MCF 10A (cell line): ENCODE data around the gene TAF1D. TPM values are rescaled to one million over a fixed set of nuclear protein-coding genes. Genes with fewer than 3 reads are reported as not detected.
A peak's percentile ranks its signal among the peaks of the same experiment; 100 is the strongest.

Experiments
- BruUV-seq: library from RNA; stranded (reverse); fragments of 400-500 nt; replicated peaks from 2 replicates; lab custom pipeline; 2021; lab: Mats Ljungman, UMichigan
- CTCF ChIA-PET: fragments of 300-600 bp; sonication (Branson Sonifier 250); formaldehyde crosslinking; extraction: SDS; loops from one replicate; lab custom pipeline; 2021; ENCODE audit warnings: antibody characterized with exemption, inconsistent platforms; lab: Yijun Ruan, JAX
- POLR2A ChIA-PET: fragments of 300-600, 350-650 bp; sonication (Branson Sonifier 250); formaldehyde crosslinking; extraction: SDS; loops from one replicate; lab custom pipeline; 2020; ENCODE audit warnings: antibody characterized with exemption, inconsistent platforms; lab: Yijun Ruan, JAX
- DNase-seq: peaks from one replicate; pipeline ENCODE4 v3.0.0-alpha.2; 2018; ENCODE audit not compliant: unreplicated experiment
- H3K27ac Mint-ChIP-seq: one replicate; pipeline ENCODE4 v1.8.0; 2022; ENCODE audit warnings: mild to moderate bottlenecking, low read depth, mixed read lengths; ENCODE audit not compliant: unreplicated experiment
- H3K27me3 Mint-ChIP-seq: one replicate; pipeline ENCODE4 v1.8.0; 2022; ENCODE audit warnings: mixed read lengths; ENCODE audit not compliant: insufficient read depth, unreplicated experiment
- H3K36me3 Mint-ChIP-seq: one replicate; pipeline ENCODE4 v1.8.0; 2022; ENCODE audit warnings: mild to moderate bottlenecking, moderate library complexity, mixed read lengths; ENCODE audit not compliant: insufficient read depth, unreplicated experiment
- H3K4me1 Mint-ChIP-seq: one replicate; pipeline ENCODE4 v1.8.0; 2022; ENCODE audit warnings: mixed read lengths; ENCODE audit not compliant: insufficient read depth, unreplicated experiment
- H3K4me3 Mint-ChIP-seq: one replicate; pipeline ENCODE4 v1.8.0; 2022; ENCODE audit warnings: mild to moderate bottlenecking, moderate library complexity, mixed read lengths; ENCODE audit not compliant: unreplicated experiment
- H3K9me3 Mint-ChIP-seq: one replicate; pipeline ENCODE4 v1.8.0; 2022; ENCODE audit warnings: mixed read lengths; ENCODE audit not compliant: unreplicated experiment
- CTCF ChIP-seq: fragments of 200-600 bp; IDR thresholded peaks from one replicate; pipeline ENCODE4 v1.8.0; 2022; ENCODE audit warnings: antibody characterized with exemption, mild to moderate bottlenecking; ENCODE audit not compliant: unreplicated experiment
- intact Hi-C: fragments of 100-400 bp; cut with micrococcal nuclease; formaldehyde crosslinking; loops from 2 replicates; pipeline ENCODE4 v1.14.1; 2022
- total RNA-seq: library from RNA; stranded (reverse); gene quantifications from 2 replicates; pipeline ENCODE4 v1.2.3, GENCODE V29; 2022

The TAF1D gene
- total RNA-seq, 1 experiment from 2014 or later: 212 TPM

- peak; percentile 23 for DNase-seq
- no peak overlapping the region for H3K4me3 Mint-ChIP-seq
- intact Hi-C loops: loop anchor here (1.0 kb wide), 1 partner anchor 8 kb away; no protein-coding TSS in a partner anchor
- H3K27ac Mint-ChIP-seq: no peak overlapping the region
- ChIA-PET POLR2A (interaction anchor here (1.1 to 9.2 kb wide), 2 partner anchors 10 to 11 kb away, joined by 4 to 123 read pairs; partner anchors contain the start of genes C11orf54 and TAF1D), CTCF (interaction anchor here (0.9 kb wide), 2 partner anchors 13 to 494 kb away, joined by 3 to 4 read pairs; partner anchors contain the start of genes C11orf54 and TAF1D)
- no peaks in the 10 kb centered on the region for H3K4me1 Mint-ChIP-seq
- no peaks in the 10 kb centered on the region for H3K27me3 Mint-ChIP-seq
- H3K9me3 Mint-ChIP-seq: no peaks in the 10 kb centered on the region
- no TSS peak for BruUV-seq
- peaks cover 98% of the 10 kb centered on the region for H3K36me3 Mint-ChIP-seq
- TF ChIP-seq CTCF: no peak
Observed at GRCh38 chr11:93728792-93729128, 12.5 kb downstream of the TAF1D start.

GRCh38 chr11:93727985-93728791 is 13.1 kb downstream of the TAF1D start:
- CTCF ChIA-PET: interaction anchor here (0.9 kb wide), 2 partner anchors 13 to 494 kb away, joined by 3 to 4 read pairs; partner anchors contain the start of genes C11orf54 and TAF1D
- TSS peak; percentile 1 for BruUV-seq
- intact Hi-C loops: loop anchor here (1.0 kb wide), 1 partner anchor 8 kb away; no protein-coding TSS in a partner anchor
- Mint-ChIP-seq H3K27ac (no peak overlapping the region), H3K9me3 (no peaks in the 10 kb centered on the region), H3K27me3 (no peaks in the 10 kb centered on the region), H3K36me3 (peaks cover 95% of the 10 kb centered on the region), H3K4me3 (no peak overlapping the region), H3K4me1 (no peaks in the 10 kb centered on the region)
- DNase-seq: peak; percentile 27
- no peak for TF ChIP-seq CTCF
- POLR2A ChIA-PET: interaction anchor here (1.1 to 9.2 kb wide), 4 partner anchors 9 to 56 kb away, joined by 4 to 123 read pairs (median 4); partner anchors contain the start of genes C11orf54, MED17 and TAF1D

- Mint-ChIP-seq H3K4me3 (no peak overlapping the region), H3K27ac (no peak overlapping the region), H3K4me1 (no peaks in the 10 kb centered on the region), H3K9me3 (no peaks in the 10 kb centered on the region), H3K36me3 (peaks cover 72% of the 10 kb centered on the region), H3K27me3 (no peaks in the 10 kb centered on the region)
- no peak for DNase-seq
- TF ChIP-seq CTCF: no peak
- BruUV-seq: no TSS peak
- CTCF ChIA-PET: no interaction called here
- intact Hi-C loops: no loop called here
- POLR2A ChIA-PET: interaction anchor here (0.6 to 9.2 kb wide), 4 partner anchors 15 to 343 kb away, joined by 3 to 123 read pairs (median 4); partner anchors contain the start of genes C11orf54, MED17 and TAF1D
Observed at GRCh38 chr11:93724089-93724488, 17.2 kb downstream of the TAF1D start.

- TF ChIP-seq CTCF: no peak
- Mint-ChIP-seq H3K4me1 (no peaks in the 10 kb centered on the region), H3K9me3 (no peaks in the 10 kb centered on the region), H3K27me3 (no peaks in the 10 kb centered on the region), H3K36me3 (peaks cover 58% of the 10 kb centered on the region), H3K4me3 (no peak overlapping the region), H3K27ac (no peak overlapping the region)
- ChIA-PET POLR2A (interaction anchor here (2.0 to 3.2 kb wide), 2 partner anchors 11 to 19 kb away, joined by 6 to 16 read pairs; no protein-coding TSS in a partner anchor), CTCF (interaction anchor here (0.6 to 1.4 kb wide), 5 partner anchors 17 to 1234 kb away, joined by 3 to 6 read pairs (median 3); no protein-coding TSS in a partner anchor)
- no TSS peak for BruUV-seq
- intact Hi-C loops: no loop called here
- DNase-seq: no peak
Observed at GRCh38 chr11:93720522-93720921, 20.8 kb downstream of the TAF1D start.
